ENCODE data around the gene CTSW.

Gene CTSW

DNA sequence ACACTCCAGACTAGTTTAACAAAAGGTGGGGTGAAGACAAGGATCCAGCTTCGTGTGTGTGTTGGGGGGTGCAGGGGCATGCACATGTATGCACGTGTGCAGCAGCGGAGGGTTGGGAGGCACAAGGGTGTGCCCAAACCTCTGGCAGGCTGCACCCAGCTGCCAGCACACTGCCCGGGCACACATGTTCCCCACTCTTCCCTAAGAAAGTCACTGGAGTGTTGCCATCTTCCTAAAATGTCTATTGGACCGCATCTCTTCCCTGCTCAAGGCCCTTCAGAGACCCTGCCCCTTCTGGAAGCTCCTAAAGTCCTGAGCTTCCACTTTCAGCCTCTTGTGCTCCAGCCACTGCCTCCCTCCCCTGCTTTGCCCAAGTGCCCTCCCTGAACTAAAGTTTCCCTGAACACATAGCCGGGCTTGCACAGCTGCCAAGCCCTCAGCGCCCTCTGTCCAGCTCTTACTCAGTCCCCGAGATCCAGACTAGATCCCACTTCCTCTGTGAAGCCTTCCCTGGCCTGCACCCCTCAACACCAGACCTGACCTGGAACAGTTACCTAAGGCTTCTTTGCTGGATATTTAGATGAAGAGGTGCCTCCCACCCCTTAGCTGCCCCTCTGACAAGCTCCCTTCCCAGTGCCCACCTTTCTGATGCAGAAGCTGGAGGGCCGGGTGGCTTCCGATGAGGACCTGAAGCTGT is 27.7 kb upstream of the CTSW start:
- peak; percentile 1; the same call in 2 of the 3 replicates for ATAC-seq
- TF ChIP-seq TOX (CRISPR knock-in tag; IDR thresholded peaks at IDR 0.05; ENCODE audit: borderline replicate concordance) = peak; percentile 45; the same call in 1 of the 2 replicates
- no peak for TF ChIP-seq PPARA (CRISPR knock-in tag; IDR thresholded peaks at IDR 0.05; ENCODE audit: borderline replicate concordance)
- TF ChIP-seq ZC3H10 (CRISPR knock-in tag; IDR thresholded peaks at IDR 0.05) = peak; percentile 45
- peak; percentile 19; the same call in 1 of the 2 replicates for TF ChIP-seq RARB (CRISPR knock-in tag; IDR thresholded peaks at IDR 0.05)
- TF ChIP-seq, protein P1, sequence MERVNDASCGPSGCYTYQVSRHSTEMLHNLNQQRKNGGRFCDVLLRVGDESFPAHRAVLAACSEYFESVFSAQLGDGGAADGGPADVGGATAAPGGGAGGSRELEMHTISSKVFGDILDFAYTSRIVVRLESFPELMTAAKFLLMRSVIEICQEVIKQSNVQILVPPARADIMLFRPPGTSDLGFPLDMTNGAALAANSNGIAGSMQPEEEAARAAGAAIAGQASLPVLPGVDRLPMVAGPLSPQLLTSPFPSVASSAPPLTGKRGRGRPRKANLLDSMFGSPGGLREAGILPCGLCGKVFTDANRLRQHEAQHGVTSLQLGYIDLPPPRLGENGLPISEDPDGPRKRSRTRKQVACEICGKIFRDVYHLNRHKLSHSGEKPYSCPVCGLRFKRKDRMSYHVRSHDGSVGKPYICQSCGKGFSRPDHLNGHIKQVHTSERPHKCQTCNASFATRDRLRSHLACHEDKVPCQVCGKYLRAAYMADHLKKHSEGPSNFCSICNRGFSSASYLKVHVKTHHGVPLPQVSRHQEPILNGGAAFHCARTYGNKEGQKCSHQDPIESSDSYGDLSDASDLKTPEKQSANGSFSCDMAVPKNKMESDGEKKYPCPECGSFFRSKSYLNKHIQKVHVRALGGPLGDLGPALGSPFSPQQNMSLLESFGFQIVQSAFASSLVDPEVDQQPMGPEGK (CRISPR knock-in tag; IDR thresholded peaks at IDR 0.05; ENCODE audit: borderline replicate concordance) = peak; percentile 57
- 0 out of 2 replicates have a peak, but pooled peaks have one; percentile 29 for TF ChIP-seq ZNF8 (CRISPR knock-in tag; IDR thresholded peaks at IDR 0.05)
- TF ChIP-seq GLIS3 (CRISPR knock-in tag; IDR thresholded peaks at IDR 0.05) = peak; percentile 25; the same call in 1 of the 2 replicates
- TF ChIP-seq CSDC2 (CRISPR knock-in tag; IDR thresholded peaks at IDR 0.05) = no peak

DNA sequence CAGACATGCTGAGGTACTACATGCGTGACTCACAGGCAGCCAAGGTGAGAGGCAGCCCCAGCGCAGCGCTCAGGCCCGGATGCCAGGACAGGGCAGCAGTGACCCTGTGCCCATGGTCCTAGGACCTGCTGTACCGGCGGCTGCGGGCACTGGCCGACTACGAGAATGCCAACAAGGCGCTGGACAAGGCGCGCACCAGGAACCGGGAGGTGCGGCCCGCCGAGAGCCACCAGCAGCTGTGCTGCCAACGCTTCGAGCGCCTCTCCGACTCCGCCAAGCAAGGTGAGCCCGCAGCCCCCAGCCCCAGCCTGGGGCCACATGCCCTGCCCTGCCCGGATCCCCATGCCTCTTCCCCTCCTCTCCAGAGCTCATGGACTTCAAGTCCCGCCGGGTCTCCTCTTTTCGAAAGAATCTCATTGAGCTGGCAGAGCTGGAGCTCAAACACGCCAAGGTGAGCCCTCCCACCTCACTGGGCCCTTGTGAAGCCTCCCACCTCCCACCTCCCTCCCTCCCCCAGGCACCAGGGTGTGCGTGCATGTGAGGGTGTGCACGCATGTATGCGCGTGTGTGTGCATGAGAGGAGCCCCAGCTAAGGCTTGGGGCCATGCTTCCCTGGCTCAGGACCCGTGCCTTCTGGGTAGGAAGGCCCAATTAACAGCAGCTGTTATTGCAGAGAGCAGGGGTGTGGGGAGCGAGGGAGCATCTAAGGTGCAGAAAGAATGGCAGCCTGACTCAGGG is 27.0 kb upstream of the CTSW start:
- TF ChIP-seq ZC3H10 (CRISPR knock-in tag; IDR thresholded peaks at IDR 0.05) (0 out of 2 replicates have a peak, but pooled peaks have one; percentile 22), ZNF70 (CRISPR knock-in tag; IDR thresholded peaks at IDR 0.05) (no peak)
- peak; percentile 0; the same call in 1 of the 3 replicates for ATAC-seq

DNA sequence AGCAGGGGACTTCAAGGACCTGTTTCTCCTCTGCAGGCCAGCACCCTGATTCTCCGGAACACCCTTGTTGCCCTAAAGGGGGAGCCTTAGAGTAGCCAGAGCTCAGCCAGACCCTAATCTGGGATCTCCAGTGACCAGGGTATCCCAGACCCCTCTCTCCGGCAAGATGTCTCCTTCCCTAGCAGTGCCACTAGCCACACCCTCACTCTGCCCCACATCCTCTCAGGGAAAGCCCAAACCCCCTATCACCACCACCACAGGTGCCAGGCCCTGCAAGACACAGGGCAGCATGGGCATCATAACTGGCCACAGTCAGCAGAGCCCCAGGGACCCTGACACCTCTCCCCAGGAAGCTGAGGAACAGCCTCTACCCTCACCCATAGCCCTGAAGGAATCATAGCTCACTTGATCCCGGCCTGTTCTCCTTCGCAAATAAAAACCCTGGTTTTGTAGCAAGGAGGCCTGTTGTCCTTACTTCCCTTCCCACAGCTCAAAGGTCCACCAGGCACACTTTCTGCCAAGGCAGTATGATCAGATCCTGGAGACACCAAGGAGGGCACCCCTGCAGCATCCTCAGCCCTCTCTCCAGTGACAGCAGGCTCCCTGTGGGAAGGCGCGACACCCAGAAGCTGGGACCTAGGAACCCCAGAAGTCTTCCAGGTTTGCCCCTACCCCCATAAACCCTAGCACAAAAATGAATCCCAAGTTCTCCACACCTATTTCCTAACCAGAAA is 26.2 kb upstream of the CTSW start:
- ATAC-seq = no peak

DNA sequence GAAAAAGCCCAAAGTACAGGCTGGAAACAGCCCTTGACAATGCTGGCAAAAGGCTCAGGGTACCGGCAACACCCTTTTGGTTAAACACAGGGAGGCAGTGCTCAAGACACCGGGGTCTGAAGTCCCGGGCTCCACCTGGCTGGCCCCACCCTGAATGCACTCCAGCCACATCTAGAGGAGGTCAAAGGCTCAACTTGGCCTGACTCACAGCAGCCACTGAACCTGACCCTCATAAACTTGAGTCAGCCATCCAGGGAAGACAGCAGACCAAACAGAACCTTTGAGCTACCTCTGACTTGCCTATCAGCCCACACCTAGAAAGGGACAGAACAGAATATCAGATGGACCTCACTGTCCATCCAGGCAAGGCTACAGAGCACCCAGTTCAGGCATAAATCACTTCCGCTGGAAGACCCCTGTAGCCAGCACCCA is 25.5 kb upstream of the CTSW start:
- no peak for ATAC-seq
- TF ChIP-seq, protein P2, sequence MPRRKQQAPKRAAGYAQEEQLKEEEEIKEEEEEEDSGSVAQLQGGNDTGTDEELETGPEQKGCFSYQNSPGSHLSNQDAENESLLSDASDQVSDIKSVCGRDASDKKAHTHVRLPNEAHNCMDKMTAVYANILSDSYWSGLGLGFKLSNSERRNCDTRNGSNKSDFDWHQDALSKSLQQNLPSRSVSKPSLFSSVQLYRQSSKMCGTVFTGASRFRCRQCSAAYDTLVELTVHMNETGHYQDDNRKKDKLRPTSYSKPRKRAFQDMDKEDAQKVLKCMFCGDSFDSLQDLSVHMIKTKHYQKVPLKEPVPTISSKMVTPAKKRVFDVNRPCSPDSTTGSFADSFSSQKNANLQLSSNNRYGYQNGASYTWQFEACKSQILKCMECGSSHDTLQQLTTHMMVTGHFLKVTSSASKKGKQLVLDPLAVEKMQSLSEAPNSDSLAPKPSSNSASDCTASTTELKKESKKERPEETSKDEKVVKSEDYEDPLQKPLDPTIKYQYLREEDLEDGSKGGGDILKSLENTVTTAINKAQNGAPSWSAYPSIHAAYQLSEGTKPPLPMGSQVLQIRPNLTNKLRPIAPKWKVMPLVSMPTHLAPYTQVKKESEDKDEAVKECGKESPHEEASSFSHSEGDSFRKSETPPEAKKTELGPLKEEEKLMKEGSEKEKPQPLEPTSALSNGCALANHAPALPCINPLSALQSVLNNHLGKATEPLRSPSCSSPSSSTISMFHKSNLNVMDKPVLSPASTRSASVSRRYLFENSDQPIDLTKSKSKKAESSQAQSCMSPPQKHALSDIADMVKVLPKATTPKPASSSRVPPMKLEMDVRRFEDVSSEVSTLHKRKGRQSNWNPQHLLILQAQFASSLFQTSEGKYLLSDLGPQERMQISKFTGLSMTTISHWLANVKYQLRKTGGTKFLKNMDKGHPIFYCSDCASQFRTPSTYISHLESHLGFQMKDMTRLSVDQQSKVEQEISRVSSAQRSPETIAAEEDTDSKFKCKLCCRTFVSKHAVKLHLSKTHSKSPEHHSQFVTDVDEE (CRISPR knock-in tag; IDR thresholded peaks at IDR 0.05) = no peak
- TF ChIP-seq ZNF8 (CRISPR knock-in tag; IDR thresholded peaks at IDR 0.05) (no peak), ZNF70 (CRISPR knock-in tag; IDR thresholded peaks at IDR 0.05) (no peak), OSR1 (CRISPR knock-in tag; IDR thresholded peaks at IDR 0.05) (no peak), ZFP3 (CRISPR knock-in tag; IDR thresholded peaks at IDR 0.05) (no peak), ZNF565 (CRISPR knock-in tag; conservative IDR thresholded peaks at IDR 0.05; ENCODE audit: low read depth) (no peak), ESRRG (CRISPR knock-in tag; IDR thresholded peaks at IDR 0.05) (no peak), ARNTL (CRISPR knock-in tag; IDR thresholded peaks at IDR 0.05; ENCODE audit: borderline replicate concordance, low read depth) (no peak), RARB (CRISPR knock-in tag; IDR thresholded peaks at IDR 0.05) (no peak), PPARA (CRISPR knock-in tag; IDR thresholded peaks at IDR 0.05; ENCODE audit: borderline replicate concordance) (no peak), ZC3H10 (CRISPR knock-in tag; IDR thresholded peaks at IDR 0.05) (no peak), GLIS3 (CRISPR knock-in tag; IDR thresholded peaks at IDR 0.05) (no peak), SNAI2 (CRISPR knock-in tag; IDR thresholded peaks at IDR 0.05) (no peak)
- TF ChIP-seq, protein P3, sequence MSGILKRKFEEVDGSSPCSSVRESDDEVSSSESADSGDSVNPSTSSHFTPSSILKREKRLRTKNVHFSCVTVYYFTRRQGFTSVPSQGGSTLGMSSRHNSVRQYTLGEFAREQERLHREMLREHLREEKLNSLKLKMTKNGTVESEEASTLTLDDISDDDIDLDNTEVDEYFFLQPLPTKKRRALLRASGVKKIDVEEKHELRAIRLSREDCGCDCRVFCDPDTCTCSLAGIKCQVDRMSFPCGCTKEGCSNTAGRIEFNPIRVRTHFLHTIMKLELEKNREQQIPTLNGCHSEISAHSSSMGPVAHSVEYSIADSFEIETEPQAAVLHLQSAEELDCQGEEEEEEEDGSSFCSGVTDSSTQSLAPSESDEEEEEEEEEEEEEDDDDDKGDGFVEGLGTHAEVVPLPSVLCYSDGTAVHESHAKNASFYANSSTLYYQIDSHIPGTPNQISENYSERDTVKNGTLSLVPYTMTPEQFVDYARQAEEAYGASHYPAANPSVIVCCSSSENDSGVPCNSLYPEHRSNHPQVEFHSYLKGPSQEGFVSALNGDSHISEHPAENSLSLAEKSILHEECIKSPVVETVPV (CRISPR knock-in tag; IDR thresholded peaks at IDR 0.05) = no peak
- TF ChIP-seq, protein P4, sequence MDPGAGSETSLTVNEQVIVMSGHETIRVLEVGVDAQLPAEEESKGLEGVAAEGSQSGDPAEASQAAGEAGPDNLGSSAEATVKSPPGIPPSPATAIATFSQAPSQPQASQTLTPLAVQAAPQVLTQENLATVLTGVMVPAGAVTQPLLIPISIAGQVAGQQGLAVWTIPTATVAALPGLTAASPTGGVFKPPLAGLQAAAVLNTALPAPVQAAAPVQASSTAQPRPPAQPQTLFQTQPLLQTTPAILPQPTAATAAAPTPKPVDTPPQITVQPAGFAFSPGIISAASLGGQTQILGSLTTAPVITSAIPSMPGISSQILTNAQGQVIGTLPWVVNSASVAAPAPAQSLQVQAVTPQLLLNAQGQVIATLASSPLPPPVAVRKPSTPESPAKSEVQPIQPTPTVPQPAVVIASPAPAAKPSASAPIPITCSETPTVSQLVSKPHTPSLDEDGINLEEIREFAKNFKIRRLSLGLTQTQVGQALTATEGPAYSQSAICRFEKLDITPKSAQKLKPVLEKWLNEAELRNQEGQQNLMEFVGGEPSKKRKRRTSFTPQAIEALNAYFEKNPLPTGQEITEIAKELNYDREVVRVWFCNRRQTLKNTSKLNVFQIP (CRISPR knock-in tag; IDR thresholded peaks at IDR 0.05; ENCODE audit: borderline replicate concordance, low read depth) = no peak
- TF ChIP-seq, protein P1 (CRISPR knock-in tag; IDR thresholded peaks at IDR 0.05; ENCODE audit: borderline replicate concordance) = no peak
- TF ChIP-seq, protein P5, sequence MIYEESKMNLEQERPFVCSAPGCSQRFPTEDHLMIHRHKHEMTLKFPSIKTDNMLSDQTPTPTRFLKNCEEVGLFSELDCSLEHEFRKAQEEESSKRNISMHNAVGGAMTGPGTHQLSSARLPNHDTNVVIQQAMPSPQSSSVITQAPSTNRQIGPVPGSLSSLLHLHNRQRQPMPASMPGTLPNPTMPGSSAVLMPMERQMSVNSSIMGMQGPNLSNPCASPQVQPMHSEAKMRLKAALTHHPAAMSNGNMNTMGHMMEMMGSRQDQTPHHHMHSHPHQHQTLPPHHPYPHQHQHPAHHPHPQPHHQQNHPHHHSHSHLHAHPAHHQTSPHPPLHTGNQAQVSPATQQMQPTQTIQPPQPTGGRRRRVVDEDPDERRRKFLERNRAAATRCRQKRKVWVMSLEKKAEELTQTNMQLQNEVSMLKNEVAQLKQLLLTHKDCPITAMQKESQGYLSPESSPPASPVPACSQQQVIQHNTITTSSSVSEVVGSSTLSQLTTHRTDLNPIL (CRISPR knock-in tag; IDR thresholded peaks at IDR 0.05; ENCODE audit: low read depth) = no peak

More for the DNA sequence above, 26.2 kb upstream of the CTSW start:
- TF ChIP-seq ISL1 (CRISPR knock-in tag; IDR thresholded peaks at IDR 0.05) (no peak), RARB (CRISPR knock-in tag; IDR thresholded peaks at IDR 0.05) (no peak)

Measured in SK-N-SH treated with all-trans-retinoic acid at 6 μM for 48 hours (cell line).